Gastrocnemius medialis (tissue), 4 donors: Measurements from ENCODE around the gene POR.

ENCODE experiments used
- CTCF ChIP-seq, 5 experiments: fragments of 450-650 bp in 3 of 5; fragments of 200-600 bp in 2 of 5; sonication (generic) in 2 of 5; IDR thresholded peaks in 4 of 5; conservative IDR thresholded peaks in 1 of 5; 1 replicate in 4 of 5; 2 replicates in 1 of 5; pipeline ENCODE4 v1.5.1; 2016 to 2019; ENCODE audit warnings: antibody characterized with exemption in 5 of 5, mild to moderate bottlenecking in 3 of 5, moderate library complexity in 3 of 5
- POLR2A ChIP-seq, 2 donors: fragments of 450-650 bp; IDR thresholded peaks; one replicate each; pipeline ENCODE4 v1.6.1; 2017; ENCODE audit warnings: antibody characterized with exemption in 2 of 2, mild to moderate bottlenecking in 2 of 2, moderate library complexity in 2 of 2

- TF ChIP-seq CTCF (IDR thresholded peaks at IDR 0.05 in 4 of 5, conservative IDR thresholded peaks at IDR 0.05 in 1 of 5), result no peak
- TF ChIP-seq POLR2A (IDR thresholded peaks at IDR 0.05), result no peak
Observed at GRCh38 chr7:75896803-75897327, 18.1 kb upstream of the POR start.
